Measurements from ENCODE around the gene REPS2.
"Not testable (repeated sequence)": the region's sequence is repeated elsewhere in the genome, so short reads cannot be mapped to it uniquely, and the experiment has no call there.

The REPS2 gene

GRCh38 chrX:16964976-16965375 is 18.5 kb downstream of the REPS2 start:
- DNase-seq: not testable (repeated sequence)

GRCh38 chrX:16966752-16967448 is 20.4 kb downstream of the REPS2 start:
- no peak for DNase-seq

- DNase-seq: not testable (repeated sequence)
Measured at GRCh38 chrX:16968753-16969152, 22.3 kb downstream of the REPS2 start.

GRCh38 chrX:16970977-16971376 is 24.5 kb downstream of the REPS2 start:
- DNase-seq: no peak

GRCh38 chrX:16971694-16972093 is 25.2 kb downstream of the REPS2 start:
- no peak for DNase-seq

GRCh38 chrX:16975233-16975632 is 28.8 kb downstream of the REPS2 start:
- no peak for DNase-seq

GRCh38 chrX:16977771-16978170 is 31.3 kb downstream of the REPS2 start:
- no peak for DNase-seq

- no peak for DNase-seq
Measured at GRCh38 chrX:16978193-16978984, 31.9 kb downstream of the REPS2 start.

- no peak for DNase-seq
Measured at GRCh38 chrX:16979226-16979625, 32.8 kb downstream of the REPS2 start.

GRCh38 chrX:16981209-16981608 is 34.8 kb downstream of the REPS2 start:
- no peak for DNase-seq

- no peak for DNase-seq
Measured at GRCh38 chrX:16981980-16982379, 35.5 kb downstream of the REPS2 start.

- DNase-seq: no peak
Measured at GRCh38 chrX:16983051-16983450, 36.6 kb downstream of the REPS2 start.

GRCh38 chrX:16985286-16985685 is 38.8 kb downstream of the REPS2 start:
- DNase-seq: no peak

- DNase-seq: no peak
Measured at GRCh38 chrX:16986169-16986568, 39.7 kb downstream of the REPS2 start.

GRCh38 chrX:16989750-16990149 is 43.3 kb downstream of the REPS2 start:
- DNase-seq: no peak

- DNase-seq: no peak
Measured at GRCh38 chrX:16990839-16991238, 44.4 kb downstream of the REPS2 start.

GRCh38 chrX:16992445-16992844 is 46.0 kb downstream of the REPS2 start:
- DNase-seq: no peak

GRCh38 chrX:16992951-16993350 is 46.5 kb downstream of the REPS2 start:
- DNase-seq: no peak

GRCh38 chrX:16993791-16994318 is 47.4 kb downstream of the REPS2 start:
- DNase-seq: no peak

- no peak for DNase-seq
Measured at GRCh38 chrX:16994736-16995135, 48.3 kb downstream of the REPS2 start.

GRCh38 chrX:16997313-16997712 is 50.9 kb downstream of the REPS2 start:
- DNase-seq: no peak

GRCh38 chrX:16999275-16999674 is 52.8 kb downstream of the REPS2 start:
- no peak for DNase-seq

- no peak for DNase-seq
Measured at GRCh38 chrX:17000751-17001150, 54.3 kb downstream of the REPS2 start.

GRCh38 chrX:17005712-17006368 is 59.4 kb downstream of the REPS2 start:
- no peak for DNase-seq

All from stimulated activated CD4-positive, alpha-beta T cell treated with anti-CD3 and anti-CD28 coated beads, Interleukin-2, amount 100 ng/mL, for 48 hours (primary cell).